Measurements from ENCODE around the gene C6orf62.
"Not testable (repeated sequence)": the region's sequence is repeated elsewhere in the genome, so short reads cannot be mapped to it uniquely, and the experiment has no call there.

Gene C6orf62

DNA sequence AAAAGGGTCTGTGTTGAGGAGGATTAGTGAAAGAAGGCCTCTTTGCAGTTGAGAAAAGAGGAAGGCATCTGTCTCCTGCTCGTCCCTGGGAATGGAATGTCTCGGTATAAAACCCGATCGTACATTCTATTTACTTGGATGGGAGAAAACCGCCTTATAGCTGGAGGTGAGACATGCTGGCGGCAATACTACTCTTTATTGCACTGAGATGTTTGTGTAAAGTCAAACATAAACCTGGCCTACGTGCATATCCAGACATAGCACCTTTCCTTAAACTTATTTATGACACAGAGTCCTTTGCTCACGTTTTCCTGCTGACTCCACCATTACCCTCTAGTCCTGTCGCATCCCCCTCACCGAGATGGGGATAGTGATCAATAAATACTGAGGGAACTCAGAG lies 56.7 kb downstream of the C6orf62 start:
- TF ChIP-seq, protein P1, sequence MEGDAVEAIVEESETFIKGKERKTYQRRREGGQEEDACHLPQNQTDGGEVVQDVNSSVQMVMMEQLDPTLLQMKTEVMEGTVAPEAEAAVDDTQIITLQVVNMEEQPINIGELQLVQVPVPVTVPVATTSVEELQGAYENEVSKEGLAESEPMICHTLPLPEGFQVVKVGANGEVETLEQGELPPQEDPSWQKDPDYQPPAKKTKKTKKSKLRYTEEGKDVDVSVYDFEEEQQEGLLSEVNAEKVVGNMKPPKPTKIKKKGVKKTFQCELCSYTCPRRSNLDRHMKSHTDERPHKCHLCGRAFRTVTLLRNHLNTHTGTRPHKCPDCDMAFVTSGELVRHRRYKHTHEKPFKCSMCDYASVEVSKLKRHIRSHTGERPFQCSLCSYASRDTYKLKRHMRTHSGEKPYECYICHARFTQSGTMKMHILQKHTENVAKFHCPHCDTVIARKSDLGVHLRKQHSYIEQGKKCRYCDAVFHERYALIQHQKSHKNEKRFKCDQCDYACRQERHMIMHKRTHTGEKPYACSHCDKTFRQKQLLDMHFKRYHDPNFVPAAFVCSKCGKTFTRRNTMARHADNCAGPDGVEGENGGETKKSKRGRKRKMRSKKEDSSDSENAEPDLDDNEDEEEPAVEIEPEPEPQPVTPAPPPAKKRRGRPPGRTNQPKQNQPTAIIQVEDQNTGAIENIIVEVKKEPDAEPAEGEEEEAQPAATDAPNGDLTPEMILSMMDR (IDR thresholded peaks at IDR 0.05; ENCODE audit: control extremely low read depth, extremely low read depth, low read depth, missing control alignments): no peak
- DNase-seq (ENCODE audit: extremely low spot score): no peak
- POLR2A ChIA-PET: no interaction called here
- CTCF ChIA-PET: interaction anchor here (0.9 kb wide), 1 partner anchor 9 kb away, joined by 3 read pairs; no protein-coding TSS in a partner anchor

GRCh38 chr6:24661759-24662158 lies 57.2 kb downstream of the C6orf62 start:
- DNase-seq (ENCODE audit: extremely low spot score); CTCF ChIA-PET; POLR2A ChIA-PET: not testable (repeated sequence)

DNA sequence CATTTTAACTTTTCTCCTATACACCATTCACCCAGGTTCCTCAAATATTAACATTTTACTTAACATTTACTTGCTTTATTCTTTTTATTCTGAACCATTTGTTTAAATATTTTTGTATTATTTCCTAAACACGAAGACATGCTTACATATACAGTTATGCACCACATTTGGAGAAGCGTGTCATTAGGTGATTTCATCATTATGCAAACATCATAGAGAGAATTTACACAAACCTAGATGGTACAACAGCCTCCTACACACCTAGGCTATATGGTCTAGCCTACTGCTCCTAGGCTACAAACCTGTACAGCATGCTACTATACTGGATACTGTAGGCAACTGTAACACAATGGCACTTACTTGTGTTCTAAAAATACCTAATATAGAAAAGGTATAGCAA lies 58.8 kb downstream of the C6orf62 start:
- TF ChIP-seq, protein P1 (IDR thresholded peaks at IDR 0.05; ENCODE audit: control extremely low read depth, extremely low read depth, low read depth, missing control alignments): no peak
- CTCF ChIA-PET: no interaction called here
- POLR2A ChIA-PET: no interaction called here
- no peak for DNase-seq (ENCODE audit: extremely low spot score)

DNA sequence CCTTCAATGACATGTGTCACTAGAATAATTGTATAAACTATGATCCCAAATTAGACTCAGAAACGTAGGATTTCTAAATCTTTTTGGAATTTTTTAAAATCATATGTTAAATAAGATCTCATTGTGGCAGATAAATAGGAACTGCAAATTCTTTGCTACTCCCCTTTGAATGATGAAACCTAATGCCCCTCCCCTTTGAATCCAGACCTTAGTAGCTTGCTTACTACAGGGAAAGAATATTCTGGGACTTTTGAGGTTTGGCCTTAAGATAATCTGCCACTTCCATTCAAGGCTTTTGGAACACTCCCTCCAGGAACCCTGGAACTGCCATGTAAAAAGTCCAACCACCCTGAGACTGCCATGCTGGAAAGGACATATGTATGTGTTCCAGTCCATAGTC lies 59.4 kb downstream of the C6orf62 start:
- DNase-seq (ENCODE audit: extremely low spot score): no peak
- ChIA-PET POLR2A (no interaction called here), CTCF (no interaction called here)
- TF ChIP-seq, protein P1 (IDR thresholded peaks at IDR 0.05; ENCODE audit: control extremely low read depth, extremely low read depth, low read depth, missing control alignments): no peak

DNA sequence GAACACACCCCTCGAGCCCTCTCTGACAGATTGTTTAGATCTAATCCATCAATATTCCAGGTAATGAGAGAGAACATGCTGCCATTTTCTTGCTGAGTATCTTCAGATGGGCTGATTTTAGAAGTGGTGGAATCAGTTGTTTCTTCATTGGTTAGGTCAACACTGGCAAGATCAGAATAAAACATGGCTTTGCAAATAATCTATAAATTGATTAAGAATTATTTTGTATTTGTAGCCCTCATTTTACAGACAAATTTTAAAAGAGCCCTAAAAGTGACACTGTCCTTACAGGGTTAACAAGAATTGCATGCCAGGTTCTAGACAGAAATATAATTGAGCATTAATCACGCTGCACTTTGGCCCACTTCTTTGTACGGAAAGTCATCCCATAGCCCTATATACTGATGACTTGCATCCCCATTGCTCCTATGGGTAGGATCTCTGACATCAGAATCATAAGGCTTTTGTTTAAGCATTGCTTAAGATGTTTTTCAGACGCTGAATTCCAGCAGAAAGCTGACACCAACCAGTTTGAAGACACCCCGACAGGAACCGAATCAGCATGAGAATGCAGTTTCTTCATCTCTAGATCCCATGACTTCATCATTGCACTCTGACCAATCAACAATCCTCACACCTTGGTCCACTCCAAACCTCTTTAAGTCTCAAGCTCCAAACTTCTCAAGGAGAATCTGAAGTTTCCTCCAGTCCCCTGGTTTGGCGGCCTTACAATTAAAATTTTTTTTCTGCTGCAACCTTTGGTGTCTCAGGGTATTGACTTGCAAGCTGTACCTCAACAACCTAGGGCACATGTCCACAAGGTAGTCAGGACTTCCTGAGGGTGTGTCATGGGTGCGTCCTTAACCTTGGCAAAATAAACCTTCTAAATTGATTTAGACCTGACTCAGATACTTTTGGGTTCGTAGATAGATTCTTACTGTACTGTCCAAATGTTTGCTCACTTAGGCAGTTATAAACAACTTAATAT lies 60.1 kb downstream of the C6orf62 start:
- POLR2A ChIA-PET: no interaction called here
- CTCF ChIA-PET: interaction anchor here (1.1 kb wide), 1 partner anchor 138 kb away, joined by 3 read pairs; no protein-coding TSS in a partner anchor
- TF ChIP-seq, protein P1 (IDR thresholded peaks at IDR 0.05; ENCODE audit: control extremely low read depth, extremely low read depth, low read depth, missing control alignments): no peak

DNA sequence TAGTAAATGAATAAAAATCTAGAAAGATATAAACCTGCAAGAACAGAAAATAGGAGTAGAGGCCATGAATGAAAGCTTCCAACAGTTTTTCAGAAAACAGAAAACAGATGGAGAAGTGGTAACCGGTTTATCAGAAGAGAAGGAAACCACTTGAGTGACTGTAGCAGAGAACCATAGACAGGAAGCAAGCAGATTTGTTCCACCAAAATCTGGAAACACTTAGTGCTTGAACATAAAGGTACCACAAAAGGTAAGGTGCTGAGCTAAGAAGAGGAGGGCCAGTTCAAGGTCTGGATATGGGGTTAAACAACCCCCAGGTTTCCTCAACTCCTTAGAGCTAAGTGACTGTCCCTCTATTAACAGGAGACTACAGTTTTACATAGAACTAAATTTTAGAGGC lies 63.7 kb downstream of the C6orf62 start:
- no peak for DNase-seq (ENCODE audit: extremely low spot score)
- ChIA-PET CTCF (interaction anchor here (1.2 kb wide), 1 partner anchor 20 kb away, joined by 3 read pairs; no protein-coding TSS in a partner anchor), POLR2A (no interaction called here)
- TF ChIP-seq, protein P1 (IDR thresholded peaks at IDR 0.05; ENCODE audit: control extremely low read depth, extremely low read depth, low read depth, missing control alignments): no peak

More for the DNA sequence above, 60.1 kb downstream of the C6orf62 start:
- DNase-seq (ENCODE audit: extremely low spot score): no peak

Measured in GM10248 (cell line).